ENCODE measurements around the gene STAC2. TPM values are rescaled to one million over a fixed set of nuclear protein-coding genes. Genes with fewer than 3 reads are reported as not detected.
"Not testable (repeated sequence)": the region's sequence is repeated elsewhere in the genome, so short reads cannot be mapped to it uniquely, and the experiment has no call there.

The STAC2 gene
- not detected for polyA plus RNA-seq

- peak within 1 kb of the TSS in 1 of 3 donors; percentile 39 for H3K27ac Mint-ChIP-seq
These were observed at the start of gene STAC2 for GRCh38 chr17:39225308-39225958. STAC2 (minus strand) TSS chr17:39225945; CDS start chr17:39225502, 443 bp downstream.

GRCh38 chr17:39271546-39271945 is 45.8 kb upstream of the STAC2 start:
- Mint-ChIP-seq H3K27me3 (no peaks in the 10 kb centered on the region), H3K4me3 (no peak overlapping the region), H3K4me1 (no peaks in the 10 kb centered on the region), H3K9me3 (no peaks in the 10 kb centered on the region), H3K36me3 (peaks cover 2% of the 10 kb centered on the region), H3K27ac (no peak overlapping the region)

More at GRCh38 chr17:39225308-39225958, at the start of gene STAC2:
- H3K9me3 Mint-ChIP-seq, result peaks cover 0 to 2% (median 0%) of the 10 kb centered on the region in 3 donors
- H3K4me1 Mint-ChIP-seq, result peaks cover 5 to 10% (median 6%) of the 10 kb centered on the region in 3 donors
- peak within 1 kb of the TSS; percentile 74 to 92 (median 78) for H3K4me3 Mint-ChIP-seq
- H3K36me3 Mint-ChIP-seq, result no peaks in the 10 kb centered on the region
- H3K27me3 Mint-ChIP-seq, result peaks cover 37% of the 10 kb centered on the region

GRCh38 chr17:39270923-39271322 is 45.2 kb upstream of the STAC2 start:
- H3K4me3 Mint-ChIP-seq, result no peak overlapping the region
- peak overlapping the region in 1 of 3 donors; percentile 63 for H3K27ac Mint-ChIP-seq
- H3K36me3 Mint-ChIP-seq, result peaks cover 2% of the 10 kb centered on the region
- H3K27me3 Mint-ChIP-seq, result no peaks in the 10 kb centered on the region
- no peaks in the 10 kb centered on the region for H3K9me3 Mint-ChIP-seq
- H3K4me1 Mint-ChIP-seq, result no peaks in the 10 kb centered on the region

GRCh38 chr17:39264119-39264518 is 38.4 kb upstream of the STAC2 start:
- H3K9me3 Mint-ChIP-seq, result no peaks in the 10 kb centered on the region

GRCh38 chr17:39261286-39261685 is 35.5 kb upstream of the STAC2 start:
- H3K9me3 Mint-ChIP-seq, result no peaks in the 10 kb centered on the region
- H3K4me3 Mint-ChIP-seq, result peak overlapping the region in 1 of 4 donors; percentile 5
- H3K4me1 Mint-ChIP-seq, result peaks cover 0 to 2% (median 0%) of the 10 kb centered on the region in 3 donors
- no peaks in the 10 kb centered on the region for H3K27me3 Mint-ChIP-seq
- H3K36me3 Mint-ChIP-seq, result peaks cover 12% of the 10 kb centered on the region
- no peak overlapping the region for H3K27ac Mint-ChIP-seq

More at GRCh38 chr17:39264119-39264518, 38.4 kb upstream of the STAC2 start:
- Mint-ChIP-seq H3K4me1 (peaks cover 0 to 2% (median 0%) of the 10 kb centered on the region in 3 donors), H3K27ac (no peak overlapping the region), H3K27me3 (no peaks in the 10 kb centered on the region), H3K4me3 (no peak overlapping the region), H3K36me3 (peaks cover 8% of the 10 kb centered on the region)

- no peak overlapping the region for H3K4me3 Mint-ChIP-seq
- H3K27me3 Mint-ChIP-seq, result no peaks in the 10 kb centered on the region
- no peaks in the 10 kb centered on the region for H3K9me3 Mint-ChIP-seq
- peaks cover 8% of the 10 kb centered on the region for H3K36me3 Mint-ChIP-seq
- H3K4me1 Mint-ChIP-seq, result no peaks in the 10 kb centered on the region
- no peak overlapping the region for H3K27ac Mint-ChIP-seq
These were observed 27.2 kb upstream of the STAC2 start for GRCh38 chr17:39252788-39253460.

GRCh38 chr17:39251997-39252396 is 26.3 kb upstream of the STAC2 start:
- no peak overlapping the region for H3K27ac Mint-ChIP-seq
- no peaks in the 10 kb centered on the region for H3K27me3 Mint-ChIP-seq
- no peaks in the 10 kb centered on the region for H3K4me1 Mint-ChIP-seq
- H3K4me3 Mint-ChIP-seq, result no peak overlapping the region
- peaks cover 8% of the 10 kb centered on the region for H3K36me3 Mint-ChIP-seq
- no peaks in the 10 kb centered on the region for H3K9me3 Mint-ChIP-seq

GRCh38 chr17:39250076-39250475 is 24.3 kb upstream of the STAC2 start:
- not testable (repeated sequence) for H3K9me3 Mint-ChIP-seq, H3K4me3 Mint-ChIP-seq, H3K27ac Mint-ChIP-seq, H3K4me1 Mint-ChIP-seq, H3K27me3 Mint-ChIP-seq, H3K36me3 Mint-ChIP-seq

- H3K36me3 Mint-ChIP-seq, result no peaks in the 10 kb centered on the region
- H3K4me1 Mint-ChIP-seq, result peaks cover 5 to 12% (median 7%) of the 10 kb centered on the region in 3 donors
- H3K27ac Mint-ChIP-seq, result no peak overlapping the region
- no peaks in the 10 kb centered on the region for H3K9me3 Mint-ChIP-seq
- H3K27me3 Mint-ChIP-seq, result peaks cover 12% of the 10 kb centered on the region
- H3K4me3 Mint-ChIP-seq, result no peak overlapping the region
These were observed 20.5 kb upstream of the STAC2 start for GRCh38 chr17:39246274-39246673.

- Mint-ChIP-seq H3K36me3 (no peaks in the 10 kb centered on the region), H3K27me3 (peaks cover 13% of the 10 kb centered on the region)
These were observed 19.1 kb upstream of the STAC2 start for GRCh38 chr17:39244600-39245570.

GRCh38 chr17:39244016-39244599 is 18.4 kb upstream of the STAC2 start:
- H3K4me1 Mint-ChIP-seq, result peaks cover 9 to 20% (median 11%) of the 10 kb centered on the region in 3 donors
- H3K36me3 Mint-ChIP-seq, result no peaks in the 10 kb centered on the region
- H3K27ac Mint-ChIP-seq, result no peak overlapping the region
- H3K27me3 Mint-ChIP-seq, result peaks cover 17% of the 10 kb centered on the region
- peak overlapping the region in 2 of 4 donors; percentile 6 to 95 for H3K4me3 Mint-ChIP-seq
- no peaks in the 10 kb centered on the region for H3K9me3 Mint-ChIP-seq

More at GRCh38 chr17:39244600-39245570, 19.1 kb upstream of the STAC2 start:
- Mint-ChIP-seq H3K9me3 (no peaks in the 10 kb centered on the region), H3K4me3 (peak overlapping the region in 3 of 4 donors; percentile 33 to 95 (median 52)), H3K27ac (peak overlapping the region; percentile 10 to 75 (median 46)), H3K4me1 (peaks cover 6 to 13% (median 7%) of the 10 kb centered on the region in 3 donors)

GRCh38 chr17:39243155-39243554 is 17.4 kb upstream of the STAC2 start:
- no peaks in the 10 kb centered on the region for H3K9me3 Mint-ChIP-seq
- peaks cover 18% of the 10 kb centered on the region for H3K27me3 Mint-ChIP-seq
- no peak overlapping the region for H3K27ac Mint-ChIP-seq
- H3K4me3 Mint-ChIP-seq, result no peak overlapping the region
- no peaks in the 10 kb centered on the region for H3K36me3 Mint-ChIP-seq
- peaks cover 14 to 28% (median 16%) of the 10 kb centered on the region in 3 donors for H3K4me1 Mint-ChIP-seq

- H3K27me3 Mint-ChIP-seq, result peaks cover 18% of the 10 kb centered on the region
- H3K27ac Mint-ChIP-seq, result no peak overlapping the region
- no peaks in the 10 kb centered on the region for H3K36me3 Mint-ChIP-seq
- H3K9me3 Mint-ChIP-seq, result no peaks in the 10 kb centered on the region
- peaks cover 14 to 32% (median 16%) of the 10 kb centered on the region in 3 donors for H3K4me1 Mint-ChIP-seq
- H3K4me3 Mint-ChIP-seq, result no peak overlapping the region
These were observed 14.9 kb upstream of the STAC2 start for GRCh38 chr17:39240631-39241030.

GRCh38 chr17:39239640-39240314 is 14.0 kb upstream of the STAC2 start:
- Mint-ChIP-seq H3K4me3 (peak overlapping the region in 3 of 4 donors; percentile 3 to 75 (median 41)), H3K36me3 (no peaks in the 10 kb centered on the region), H3K27ac (peak overlapping the region in 1 of 3 donors; percentile 1), H3K4me1 (peaks cover 13 to 33% (median 14%) of the 10 kb centered on the region in 3 donors), H3K27me3 (peaks cover 15% of the 10 kb centered on the region), H3K9me3 (no peaks in the 10 kb centered on the region)

Measured in IgD-negative memory B cell (primary cell).